Naive thymus-derived CD8-positive, alpha-beta T cell (primary cell): ENCODE results near the gene CXCL17. TPM values are rescaled to one million over a fixed set of nuclear protein-coding genes. Genes with fewer than 3 reads are reported as not detected.

ENCODE experiments used
- ATAC-seq, 2 donors: fragments of 150-1000 bp; cut with Tn5 transposase in 1 of 2; sonication (Bioruptor Pico), chemical (Tn5 transposase) in 1 of 2; 1 replicate in 1 of 2; 2 replicates in 1 of 2; pipeline ENCODE4 v1.10.0; 2021; ENCODE audit warnings: mild to moderate bottlenecking in 2 of 2, moderate library complexity in 2 of 2
- POLR2A ChIA-PET: fragments of 350-600 bp; sonication (Branson Sonifier 250); formaldehyde crosslinking; loops from one replicate; lab custom pipeline; 2021; ENCODE audit warnings: antibody characterized with exemption; lab: Charles Lee
- DNase-seq, 10 donors: peaks; one replicate each; pipeline versions ENCODE4 v3.0.0 to v3.0.0-alpha.2; 2020 to 2022
- H3K27ac Mint-ChIP-seq, 10 donors: one replicate each; pipeline ENCODE4 v1.8.0; 2020 to 2022; ENCODE audit warnings: mild to moderate bottlenecking in 10 of 10, mixed read lengths in 10 of 10, moderate library complexity in 4 of 10, inconsistent platforms in 1 of 10
- H3K27me3 Mint-ChIP-seq, 5 donors: one replicate each; pipeline ENCODE4 v1.8.0; 2021 to 2022; ENCODE audit warnings: mixed read lengths in 5 of 5
- H3K36me3 Mint-ChIP-seq, 3 donors: one replicate each; pipeline ENCODE4 v1.8.0; 2020 to 2022; ENCODE audit warnings: mixed read lengths in 3 of 3, mild to moderate bottlenecking in 2 of 3, inconsistent platforms in 1 of 3
- H3K4me1 Mint-ChIP-seq, 4 donors: one replicate each; pipeline ENCODE4 v1.8.0; 2021 to 2022; ENCODE audit warnings: mixed read lengths in 4 of 4
- H3K4me3 Mint-ChIP-seq, 10 donors: one replicate each; pipeline ENCODE4 v1.8.0; 2020 to 2022; ENCODE audit warnings: mild to moderate bottlenecking in 10 of 10, mixed read lengths in 10 of 10, moderate library complexity in 6 of 10, inconsistent platforms in 1 of 10
- H3K9me3 Mint-ChIP-seq, 9 donors: one replicate each; pipeline ENCODE4 v1.8.0; 2020 to 2022; ENCODE audit warnings: mixed read lengths in 9 of 9, mild to moderate bottlenecking in 3 of 9, inconsistent platforms in 1 of 9, moderate library complexity in 1 of 9
- polyA plus RNA-seq, 3 donors: library from polyadenylated mRNA; unstranded; fragments of 300-500 nt; fragmentation: Illumina TruSeq; gene quantifications; one replicate each; pipeline ENCODE4 v1.2.3, GENCODE V29; 2021
- total RNA-seq, 8 experiments: library from RNA in 2 of 8; stranded (reverse) in 2 of 8; gene quantifications; one replicate each; pipeline ENCODE4 v1.2.3 and lab custom pipeline; 2021 to 2026

CXCL17 gene
- total and polyA plus RNA-seq, 5 experiments from 2014 or later: not detected

- ATAC-seq (peak; percentile 95 to 96), DNase-seq (peak; percentile 41 to 79 (median 62))
- peaks cover 32 to 55% (median 36%) of the 10 kb centered on the region in 5 donors for H3K27me3 Mint-ChIP-seq
- H3K27ac Mint-ChIP-seq: peak overlapping the region in 3 of 10 donors; percentile 15 to 63 (median 31)
- peaks cover 0 to 2% (median 0%) of the 10 kb centered on the region in 3 donors for H3K36me3 Mint-ChIP-seq
- POLR2A ChIA-PET: interaction anchor here (0.7 to 1.1 kb wide), 3 partner anchors 9 to 14 kb away, joined by 4 read pairs; no protein-coding TSS in a partner anchor
- no peaks in the 10 kb centered on the region for H3K9me3 Mint-ChIP-seq
- peak overlapping the region; percentile 34 to 80 (median 66) for H3K4me3 Mint-ChIP-seq
- peaks cover 4 to 8% (median 8%) of the 10 kb centered on the region in 4 donors for H3K4me1 Mint-ChIP-seq
Measured at GRCh38 chr19:42386974-42387707, 55.6 kb downstream of the CXCL17 start.

DNA sequence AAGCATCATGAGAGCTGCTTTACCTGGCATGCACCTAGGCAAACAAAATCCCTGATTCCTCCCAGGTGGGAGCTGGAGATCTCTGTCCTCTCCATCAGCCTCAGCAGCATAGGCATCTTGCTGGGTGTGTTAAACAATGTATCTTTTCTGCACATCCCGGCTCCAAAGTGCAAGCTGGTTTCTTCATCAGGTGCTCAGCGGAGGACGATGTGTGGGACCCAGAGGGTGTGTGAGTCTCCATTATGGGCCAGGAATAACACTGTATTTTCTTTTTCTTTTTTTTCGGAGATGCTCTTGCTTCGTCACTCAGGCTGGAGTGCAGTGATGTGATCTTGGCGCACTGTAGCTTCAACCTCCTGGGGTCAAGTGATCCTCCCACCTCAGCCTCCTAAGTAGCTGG, 62.6 kb downstream of the CXCL17 start:
- H3K4me1 Mint-ChIP-seq: peaks cover 0 to 4% (median under 1%) of the 10 kb centered on the region in 4 donors
- H3K27ac Mint-ChIP-seq: peak overlapping the region in 2 of 10 donors; percentile 25 to 70
- H3K4me3 Mint-ChIP-seq: no peak overlapping the region
- POLR2A ChIA-PET: interaction anchor here (0.7 kb wide), 1 partner anchor 13 kb away, joined by 3 read pairs; no protein-coding TSS in a partner anchor
- H3K27me3 Mint-ChIP-seq: peaks cover 13 to 30% (median 18%) of the 10 kb centered on the region in 5 donors
- no peaks in the 10 kb centered on the region for H3K9me3 Mint-ChIP-seq
- ATAC-seq (no peak), DNase-seq (no peak)
- no peaks in the 10 kb centered on the region for H3K36me3 Mint-ChIP-seq

Other genes with a start within 250 kb of the CXCL17 start
- 10 to 100 TPM; 56.5 to 58.7 TPM for gene DEDD2, start 225.3 kb downstream of the CXCL17 start, total RNA-seq
- 100 to 1,000 TPM; 117 to 149 (median 133) TPM for gene DEDD2, start 225.3 kb downstream of the CXCL17 start, polyA plus RNA-seq
- 10 to 100 TPM; 16.6 to 20.1 TPM for gene ZNF526, start 222.6 kb downstream of the CXCL17 start, total RNA-seq
- 1 to 10 TPM; 3.9 to 8.1 (median 4.5) TPM for gene ZNF526, start 222.6 kb downstream of the CXCL17 start, polyA plus RNA-seq
- gene GSK3A, start 200.3 kb downstream of the CXCL17 start, total RNA-seq: 10 to 100 TPM; 27.1 to 28.1 TPM
- 10 to 100 TPM in 2 of 3 donors, 1 to 10 TPM in 1; 9.9 to 19.3 (median 12.8) TPM for gene GSK3A, start 200.3 kb downstream of the CXCL17 start, polyA plus RNA-seq
- 10 to 100 TPM; 41.0 to 47.3 TPM for gene ERF, start 187.8 kb downstream of the CXCL17 start, total RNA-seq
- gene ERF, start 187.8 kb downstream of the CXCL17 start, polyA plus RNA-seq: 1 to 10 TPM; 2.8 to 6.2 (median 4.6) TPM
- gene CIC, start 173.7 kb downstream of the CXCL17 start, total RNA-seq: 10 to 100 TPM; 84.7 to 87.4 TPM
- 1 to 10 TPM in 2 of 3 donors, under 1 TPM in 1; 0.43 to 1.8 (median 1.3) TPM for gene CIC, start 173.7 kb downstream of the CXCL17 start, polyA plus RNA-seq
- gene PRR19, start 140.8 kb downstream of the CXCL17 start, total RNA-seq: under 1 TPM in 1 of 2 experiments, not detected in 1; 0.25 TPM
- gene PRR19, start 140.8 kb downstream of the CXCL17 start, polyA plus RNA-seq: under 1 TPM in 2 of 3 donors, not detected in 1; 0.32 to 0.49 TPM
- gene PAFAH1B3, start 140.3 kb downstream of the CXCL17 start, total RNA-seq: 10 to 100 TPM; 15.4 to 17.7 TPM
- gene PAFAH1B3, start 140.3 kb downstream of the CXCL17 start, polyA plus RNA-seq: 10 to 100 TPM; 38.4 to 48.1 (median 43.6) TPM
- not detected for gene TMEM145, start 129.6 kb downstream of the CXCL17 start, total RNA-seq
- not detected for gene TMEM145, start 129.6 kb downstream of the CXCL17 start, polyA plus RNA-seq
- gene MEGF8, start 117.3 kb downstream of the CXCL17 start, total RNA-seq: 10 to 100 TPM in 1 of 2 experiments, 1 to 10 TPM in 1; 9.2 to 10.2 TPM
- under 1 TPM; 0.23 to 0.57 (median 0.34) TPM for gene MEGF8, start 117.3 kb downstream of the CXCL17 start, polyA plus RNA-seq
- gene CNFN, start 52.6 kb downstream of the CXCL17 start, total RNA-seq: not detected
- under 1 TPM; 0.44 to 0.88 (median 0.68) TPM for gene CNFN, start 52.6 kb downstream of the CXCL17 start, polyA plus RNA-seq
- 10 to 100 TPM; 29.5 TPM for gene LIPE, start 15.6 kb downstream of the CXCL17 start, total RNA-seq
- gene LIPE, start 15.6 kb downstream of the CXCL17 start, polyA plus RNA-seq: 1 to 10 TPM; 4.2 to 9.6 (median 8.0) TPM
- 1 to 10 TPM; 1.3 to 1.6 TPM for gene CEACAM1, start 85.5 kb upstream of the CXCL17 start, total RNA-seq
- gene CEACAM1, start 85.5 kb upstream of the CXCL17 start, polyA plus RNA-seq: 1 to 10 TPM; 1.3 to 2.2 (median 1.4) TPM
- not detected for gene CEACAM8, start 152.0 kb upstream of the CXCL17 start, total RNA-seq
- gene CEACAM8, start 152.0 kb upstream of the CXCL17 start, polyA plus RNA-seq: not detected